Right lobe of liver (tissue), 6 donors: ENCODE data around the gene ZNF586. TPM values are rescaled to one million over a fixed set of nuclear protein-coding genes. Genes with fewer than 3 reads are reported as not detected.
"Not testable (repeated sequence)": the region's sequence is repeated elsewhere in the genome, so short reads cannot be mapped to it uniquely, and the experiment has no call there.

Experiments used
- ATAC-seq, 4 donors: fragments of 200-7000 bp; cut with Tn5 transposase; one replicate each; pipeline ENCODE4 v1.9.1; 2020; ENCODE audit warnings: mild to moderate bottlenecking in 4 of 4, moderate library complexity in 4 of 4
- DNase-seq, 3 donors: peaks; one replicate each; pipeline ENCODE4 v3.0.0-alpha.2; 2020
- H3K27ac ChIP-seq, 3 donors: fragments of 200-600 bp; one replicate each; pipeline ENCODE4 v1.8.0; 2022
- H3K27me3 ChIP-seq, 2 donors: fragments of 200-600 bp; one replicate each; pipeline ENCODE4 v1.8.0; 2022
- H3K36me3 ChIP-seq, 4 donors: fragments of 200-600 bp; sonication (generic) in 1 of 4; one replicate each; pipeline versions ENCODE4 v1.5.1 to v1.8.0; 2017 to 2022; ENCODE audit warnings: control low read depth in 1 of 4
- H3K4me1 ChIP-seq, 4 donors: fragments of 200-600 bp; sonication (generic) in 1 of 4; one replicate each; pipeline versions ENCODE4 v1.5.1 to v1.8.0; 2017 to 2022; ENCODE audit warnings: control low read depth in 1 of 4
- H3K4me3 ChIP-seq, 3 donors: fragments of 200-600 bp; one replicate each; pipeline ENCODE4 v1.8.0; 2022
- H3K9me3 ChIP-seq, 4 donors: fragments of 200-600 bp; sonication (generic) in 1 of 4; one replicate each; pipeline versions ENCODE4 v1.5.1 to v1.8.0; 2017 to 2022; ENCODE audit warnings: control low read depth in 1 of 4
- POLR2A ChIP-seq: fragments of 450-650 bp; IDR thresholded peaks from one replicate; pipeline ENCODE4 v1.6.1; 2017; ENCODE audit warnings: antibody characterized with exemption, mild to moderate bottlenecking
- WGBS: methylation state at CpG from one replicate; pipeline ENCODE4 v1.1.6; 2018; ENCODE audit warnings: low coverage, low lambda C conversion rate; ENCODE audit not compliant: insufficient coverage; ENCODE audit errors: missing lambda C conversion rate; 5-methylcytosine and 5-hydroxymethylcytosine counted together
- intact Hi-C, 2 donors: fragments of 100-400 bp; cut with DNase I; formaldehyde crosslinking; loops; one replicate each; pipeline versions ENCODE4 v1.11.2 to v1.14.1; 2022
- total RNA-seq, 6 experiments: library from RNA; depleted of rRNA in 2 of 6; stranded (reverse); fragments of >200 nt in 2 of 6; fragmentation: NEBNext Ultra II Directional in 3 of 6; extraction: Animal tissue kit (Norgen Biotek cat#: 25700) in 3 of 6; gene quantifications; one replicate each; pipeline versions ENCODE4 v1.1.0 to v1.2.4, GENCODE V29; 2016 to 2023
- TF ChIP-seq, protein P1 (sequence below), 4 donors: fragments of 200-600 bp in 3 of 4; fragments of 450-650 bp in 1 of 4; IDR thresholded peaks; one replicate each; pipeline versions ENCODE4 v1.5.1 to v1.8.0; 2016 to 2022; ENCODE audit warnings: antibody characterized with exemption in 4 of 4, mild to moderate bottlenecking in 2 of 4
- donor health status: DM: no; HTN: yes; CAD: no.
- donor health status: DM: no; HTN: no; CAD: no.
- donor health status: DM: no; HTN: no; CAD: no.
- donor health status: DM: no; HTN: yes; CAD: no.
- donor health status: DM: no; HTN: yes; CAD: no.

ZNF586 gene
- total RNA-seq, 6 experiments from 2014 or later, result 4.0 to 8.4 (median 5.9) TPM

- intact Hi-C loops, result loop anchor here in 1 of 2 donors (10.0 kb wide), 1 partner anchor 65 kb away; no protein-coding TSS in a partner anchor
- ATAC-seq (peak; percentile 79 to 87 (median 84)), DNase-seq (peak; percentile 84 to 93 (median 92))
- Histone ChIP-seq H3K4me3 (peak overlapping the region; percentile 54 to 76 (median 74)), H3K27ac (peak overlapping the region; percentile 49 to 66 (median 53)), H3K4me1 (peaks cover 0 to 42% (median 4%) of the 10 kb centered on the region in 4 donors), H3K36me3 (no peaks in the 10 kb centered on the region), H3K9me3 (no peaks in the 10 kb centered on the region), H3K27me3 (no peaks in the 10 kb centered on the region)
- TF ChIP-seq POLR2A, result peak; percentile 78
- TF ChIP-seq, protein P1, sequence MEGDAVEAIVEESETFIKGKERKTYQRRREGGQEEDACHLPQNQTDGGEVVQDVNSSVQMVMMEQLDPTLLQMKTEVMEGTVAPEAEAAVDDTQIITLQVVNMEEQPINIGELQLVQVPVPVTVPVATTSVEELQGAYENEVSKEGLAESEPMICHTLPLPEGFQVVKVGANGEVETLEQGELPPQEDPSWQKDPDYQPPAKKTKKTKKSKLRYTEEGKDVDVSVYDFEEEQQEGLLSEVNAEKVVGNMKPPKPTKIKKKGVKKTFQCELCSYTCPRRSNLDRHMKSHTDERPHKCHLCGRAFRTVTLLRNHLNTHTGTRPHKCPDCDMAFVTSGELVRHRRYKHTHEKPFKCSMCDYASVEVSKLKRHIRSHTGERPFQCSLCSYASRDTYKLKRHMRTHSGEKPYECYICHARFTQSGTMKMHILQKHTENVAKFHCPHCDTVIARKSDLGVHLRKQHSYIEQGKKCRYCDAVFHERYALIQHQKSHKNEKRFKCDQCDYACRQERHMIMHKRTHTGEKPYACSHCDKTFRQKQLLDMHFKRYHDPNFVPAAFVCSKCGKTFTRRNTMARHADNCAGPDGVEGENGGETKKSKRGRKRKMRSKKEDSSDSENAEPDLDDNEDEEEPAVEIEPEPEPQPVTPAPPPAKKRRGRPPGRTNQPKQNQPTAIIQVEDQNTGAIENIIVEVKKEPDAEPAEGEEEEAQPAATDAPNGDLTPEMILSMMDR (IDR thresholded peaks at IDR 0.05), result peak in 2 of 4 donors; percentile 3 to 20
- under 1% methylated on average over 31 of the region's 44 CpGs for WGBS
Measured at GRCh38 chr19:57819475-57820148, 50.1 kb downstream of the ZNF586 start.

GRCh38 chr19:57820599-57820998 lies 51.1 kb downstream of the ZNF586 start:
- Histone ChIP-seq H3K4me1 (peaks cover 0 to 42% (median 4%) of the 10 kb centered on the region in 4 donors), H3K36me3 (no peaks in the 10 kb centered on the region), H3K27ac (peak overlapping the region in 2 of 3 donors; percentile 6 to 66), H3K27me3 (no peaks in the 10 kb centered on the region), H3K9me3 (no peaks in the 10 kb centered on the region), H3K4me3 (peak overlapping the region; percentile 54 to 76 (median 74))
- 46% methylated on average over 5 of the region's 6 CpGs for WGBS
- no peak for TF ChIP-seq POLR2A
- TF ChIP-seq, protein P1 (IDR thresholded peaks at IDR 0.05), result no peak
- DNase-seq, result no peak
- intact Hi-C loops, result loop anchor here in 1 of 2 donors (10.0 kb wide), 1 partner anchor 66 kb away; no protein-coding TSS in a partner anchor
- ATAC-seq, result no peak

DNA sequence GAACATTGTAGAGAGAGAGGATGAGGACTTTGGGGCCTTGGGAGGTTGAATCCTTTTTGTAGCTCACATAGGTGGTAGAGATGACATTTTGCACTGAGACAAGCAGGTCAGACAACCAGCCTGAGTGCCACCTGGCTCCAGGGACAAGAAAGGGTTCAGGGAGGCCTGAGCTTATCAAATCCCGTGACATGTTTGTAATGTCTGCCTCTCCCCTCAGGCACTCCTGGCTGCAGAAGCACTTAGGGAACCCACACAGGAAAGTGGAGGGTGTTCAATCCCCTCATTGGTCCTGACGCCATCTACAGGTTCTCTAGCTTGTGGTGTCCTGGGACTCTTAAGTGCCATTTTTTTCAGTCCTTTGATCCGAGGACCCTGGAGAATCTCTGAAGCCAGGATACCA lies 51.6 kb downstream of the ZNF586 start:
- Histone ChIP-seq H3K4me3 (peak overlapping the region in 1 of 3 donors; percentile 76), H3K27ac (peak overlapping the region in 1 of 3 donors; percentile 66), H3K4me1 (peaks cover 0 to 42% (median 4%) of the 10 kb centered on the region in 4 donors)
- intact Hi-C loops, result loop anchor here in 1 of 2 donors (10.0 kb wide), 1 partner anchor 66 kb away; no protein-coding TSS in a partner anchor
- 37% methylated on average over 2 of the region's 3 CpGs for WGBS
- ATAC-seq, H3K27me3 ChIP-seq, H3K9me3 ChIP-seq, DNase-seq, H3K36me3 ChIP-seq: not testable (repeated sequence)

DNA sequence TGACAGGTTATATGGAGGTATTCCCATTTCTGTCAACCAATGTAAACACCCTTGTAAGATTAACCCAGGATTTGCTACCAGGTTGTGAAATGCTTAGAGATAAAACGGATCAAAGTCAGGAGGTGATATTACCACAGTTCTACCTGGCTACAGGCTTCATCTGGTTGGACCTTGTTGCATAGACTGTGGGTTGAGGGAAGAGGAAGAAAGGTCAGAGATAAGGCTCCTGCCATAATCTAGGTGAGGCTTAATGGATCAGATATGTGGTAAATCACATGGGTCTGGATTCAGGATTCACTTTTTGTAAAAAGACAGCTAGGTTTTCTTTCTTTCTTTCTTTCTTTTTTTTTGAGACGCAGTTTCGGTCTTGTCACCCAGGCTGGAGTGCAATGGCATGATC lies 52.0 kb downstream of the ZNF586 start:
- Histone ChIP-seq H3K4me1 (peaks cover 0 to 42% (median 4%) of the 10 kb centered on the region in 4 donors), H3K27ac (peak overlapping the region in 1 of 3 donors; percentile 73)
- H3K4me3 ChIP-seq, H3K9me3 ChIP-seq, H3K36me3 ChIP-seq, DNase-seq, H3K27me3 ChIP-seq: not testable (repeated sequence)
- ATAC-seq, result peak; percentile 30 to 69 (median 37)
- 100% methylated on average over 2 of the region's 3 CpGs for WGBS
- intact Hi-C loops, result loop anchor here in 1 of 2 donors (10.0 kb wide), 1 partner anchor 67 kb away; no protein-coding TSS in a partner anchor

DNA sequence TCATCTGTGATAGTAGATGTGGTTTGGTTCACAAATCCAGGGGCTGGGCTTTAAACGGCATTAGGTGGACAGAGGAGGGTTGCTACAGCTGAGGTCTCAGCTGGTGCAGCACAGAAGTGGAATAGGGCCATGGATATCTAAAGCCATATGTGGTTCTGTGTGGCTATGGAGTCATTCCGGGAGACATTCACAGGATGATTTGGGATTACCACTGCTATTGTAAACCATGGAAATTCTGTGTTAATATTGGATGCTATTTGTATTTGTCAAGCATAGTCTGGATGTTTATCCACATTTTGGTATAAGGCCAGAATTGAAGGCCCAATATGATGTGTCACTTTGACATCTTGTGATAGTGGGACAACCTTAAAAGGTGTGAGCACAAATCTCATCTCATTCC lies 53.7 kb downstream of the ZNF586 start:
- H3K27me3 ChIP-seq, H3K9me3 ChIP-seq, ATAC-seq, H3K36me3 ChIP-seq, H3K4me3 ChIP-seq, DNase-seq: not testable (repeated sequence)
- H3K27ac ChIP-seq, result peak overlapping the region in 1 of 3 donors; percentile 24
- H3K4me1 ChIP-seq, result peaks cover 0 to 42% (median 4%) of the 10 kb centered on the region in 4 donors
- WGBS, result 60% methylated on average over 1 of the region's 2 CpGs
- intact Hi-C loops, result loop anchor here in 1 of 2 donors (10.0 kb wide), 1 partner anchor 68 kb away; no protein-coding TSS in a partner anchor

DNA sequence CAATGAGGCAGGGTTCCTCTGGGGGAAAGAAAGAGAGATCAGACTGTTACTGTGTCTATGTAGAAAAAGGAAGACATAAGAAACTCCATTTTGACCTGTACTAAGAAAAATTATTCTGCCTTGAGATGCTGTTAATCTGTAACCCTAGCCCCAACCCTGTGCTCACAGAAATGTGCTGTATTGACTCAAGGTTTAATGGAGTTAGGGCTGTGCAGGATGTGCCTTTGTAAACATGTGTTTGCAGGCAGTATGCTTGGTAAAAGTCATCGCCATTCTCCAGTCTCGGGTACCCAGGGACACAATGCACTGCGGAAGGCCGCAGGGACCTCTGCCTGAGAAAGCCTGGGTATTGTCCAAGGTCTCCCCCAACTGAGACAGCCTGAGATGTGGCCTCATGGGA lies 54.1 kb downstream of the ZNF586 start:
- Histone ChIP-seq H3K4me1 (peaks cover 0 to 46% (median 4%) of the 10 kb centered on the region in 4 donors), H3K27ac (peak overlapping the region in 1 of 3 donors; percentile 24)
- H3K27me3 ChIP-seq, ATAC-seq, DNase-seq, H3K36me3 ChIP-seq, H3K9me3 ChIP-seq, H3K4me3 ChIP-seq: not testable (repeated sequence)
- 76% methylated on average over 4 of the region's 4 CpGs for WGBS
- intact Hi-C loops, result loop anchor here in 1 of 2 donors (10.0 kb wide), 1 partner anchor 69 kb away; no protein-coding TSS in a partner anchor
